ENCODE measurements around the gene IGFBPL1.

IGFBPL1 gene

GRCh38 chr9:38443597-38443996 is 19.3 kb upstream of the IGFBPL1 start:
- DNase-seq = no peak
- H3K27ac ChIP-seq (ENCODE audit: low read length) = no peak overlapping the region
- H3K4me1 ChIP-seq (ENCODE audit: insufficient read depth, low read length) = no peaks in the 10 kb centered on the region

GRCh38 chr9:38443181-38443580 is 18.9 kb upstream of the IGFBPL1 start:
- H3K4me1 ChIP-seq (ENCODE audit: insufficient read depth, low read length) = no peaks in the 10 kb centered on the region
- DNase-seq (no peak), ATAC-seq (ENCODE audit: insufficient read depth, low read depth) (no peak)
- no peaks in the 10 kb centered on the region for H3K9me3 ChIP-seq (ENCODE audit: insufficient read depth, low read length, severe bottlenecking)
- no peak overlapping the region for H3K4me3 ChIP-seq (ENCODE audit: low read depth in 1 of 2, low read length in 2 of 2)
- H3K27me3 ChIP-seq (ENCODE audit: insufficient read depth, low read length, poor library complexity) = no peaks in the 10 kb centered on the region
- no peak overlapping the region for H3K9ac ChIP-seq (ENCODE audit: low read depth, low read length)
- TF ChIP-seq, protein P1, sequence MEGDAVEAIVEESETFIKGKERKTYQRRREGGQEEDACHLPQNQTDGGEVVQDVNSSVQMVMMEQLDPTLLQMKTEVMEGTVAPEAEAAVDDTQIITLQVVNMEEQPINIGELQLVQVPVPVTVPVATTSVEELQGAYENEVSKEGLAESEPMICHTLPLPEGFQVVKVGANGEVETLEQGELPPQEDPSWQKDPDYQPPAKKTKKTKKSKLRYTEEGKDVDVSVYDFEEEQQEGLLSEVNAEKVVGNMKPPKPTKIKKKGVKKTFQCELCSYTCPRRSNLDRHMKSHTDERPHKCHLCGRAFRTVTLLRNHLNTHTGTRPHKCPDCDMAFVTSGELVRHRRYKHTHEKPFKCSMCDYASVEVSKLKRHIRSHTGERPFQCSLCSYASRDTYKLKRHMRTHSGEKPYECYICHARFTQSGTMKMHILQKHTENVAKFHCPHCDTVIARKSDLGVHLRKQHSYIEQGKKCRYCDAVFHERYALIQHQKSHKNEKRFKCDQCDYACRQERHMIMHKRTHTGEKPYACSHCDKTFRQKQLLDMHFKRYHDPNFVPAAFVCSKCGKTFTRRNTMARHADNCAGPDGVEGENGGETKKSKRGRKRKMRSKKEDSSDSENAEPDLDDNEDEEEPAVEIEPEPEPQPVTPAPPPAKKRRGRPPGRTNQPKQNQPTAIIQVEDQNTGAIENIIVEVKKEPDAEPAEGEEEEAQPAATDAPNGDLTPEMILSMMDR (IDR thresholded peaks at IDR 0.05; ENCODE audit: borderline replicate concordance, extremely low read depth, low read length, poor library complexity, severe bottlenecking) = no peak
- TF ChIP-seq EZH2 (IDR thresholded peaks at IDR 0.05; ENCODE audit: borderline replicate concordance, low read depth, low read length, severe bottlenecking) = no peak
- no peak overlapping the region for H2AFZ ChIP-seq (ENCODE audit: low read depth, low read length)
- no peaks in the 10 kb centered on the region for H3K79me2 ChIP-seq (ENCODE audit: insufficient read depth, low read length)
- no peak overlapping the region for H3K27ac ChIP-seq (ENCODE audit: low read length)
- H3K4me2 ChIP-seq (ENCODE audit: insufficient read depth, low read length) = no peak overlapping the region
- H4K20me1 ChIP-seq (ENCODE audit: insufficient read depth, low read length) = no peaks in the 10 kb centered on the region
- no peaks in the 10 kb centered on the region for H3K36me3 ChIP-seq (ENCODE audit: insufficient read depth, low read length)

More at GRCh38 chr9:38443597-38443996, 19.3 kb upstream of the IGFBPL1 start:
- Histone ChIP-seq H3K9ac (ENCODE audit: low read depth, low read length) (no peak overlapping the region), H3K27me3 (ENCODE audit: insufficient read depth, low read length, poor library complexity) (no peaks in the 10 kb centered on the region), H3K4me2 (ENCODE audit: insufficient read depth, low read length) (no peak overlapping the region), H3K4me3 (ENCODE audit: low read depth in 1 of 2, low read length in 2 of 2) (no peak overlapping the region), H3K9me3 (ENCODE audit: insufficient read depth, low read length, severe bottlenecking) (no peaks in the 10 kb centered on the region), H4K20me1 (ENCODE audit: insufficient read depth, low read length) (no peaks in the 10 kb centered on the region), H3K79me2 (ENCODE audit: insufficient read depth, low read length) (no peaks in the 10 kb centered on the region), H2AFZ (ENCODE audit: low read depth, low read length) (no peak overlapping the region), H3K36me3 (ENCODE audit: insufficient read depth, low read length) (no peaks in the 10 kb centered on the region)
- no peak for TF ChIP-seq EZH2 (IDR thresholded peaks at IDR 0.05; ENCODE audit: borderline replicate concordance, low read depth, low read length, severe bottlenecking)
- TF ChIP-seq, protein P1 (IDR thresholded peaks at IDR 0.05; ENCODE audit: borderline replicate concordance, extremely low read depth, low read length, poor library complexity, severe bottlenecking) = no peak
- ATAC-seq (ENCODE audit: insufficient read depth, low read depth) = no peak

- Histone ChIP-seq H2AFZ (ENCODE audit: low read depth, low read length) (no peak overlapping the region), H3K27me3 (ENCODE audit: insufficient read depth, low read length, poor library complexity) (no peaks in the 10 kb centered on the region), H4K20me1 (ENCODE audit: insufficient read depth, low read length) (no peaks in the 10 kb centered on the region), H3K9me3 (ENCODE audit: insufficient read depth, low read length, severe bottlenecking) (no peaks in the 10 kb centered on the region), H3K36me3 (ENCODE audit: insufficient read depth, low read length) (no peaks in the 10 kb centered on the region), H3K9ac (ENCODE audit: low read depth, low read length) (no peak overlapping the region), H3K27ac (ENCODE audit: low read length) (no peak overlapping the region), H3K4me1 (ENCODE audit: insufficient read depth, low read length) (no peaks in the 10 kb centered on the region), H3K4me3 (ENCODE audit: low read depth in 1 of 2, low read length in 2 of 2) (no peak overlapping the region), H3K79me2 (ENCODE audit: insufficient read depth, low read length) (no peaks in the 10 kb centered on the region), H3K4me2 (ENCODE audit: insufficient read depth, low read length) (no peak overlapping the region)
- DNase-seq = no peak
- ATAC-seq (ENCODE audit: insufficient read depth, low read depth) = no peak
- TF ChIP-seq EZH2 (IDR thresholded peaks at IDR 0.05; ENCODE audit: borderline replicate concordance, low read depth, low read length, severe bottlenecking) = no peak
- TF ChIP-seq, protein P1 (IDR thresholded peaks at IDR 0.05; ENCODE audit: borderline replicate concordance, extremely low read depth, low read length, poor library complexity, severe bottlenecking) = no peak
Measured at GRCh38 chr9:38442473-38443096, 18.3 kb upstream of the IGFBPL1 start.
